Placental epithelial cell (primary cell): ENCODE results near the gene LAMB1. TPM values are rescaled to one million over a fixed set of nuclear protein-coding genes. Genes with fewer than 3 reads are reported as not detected.

ENCODE experiments used
- small RNA-seq: library from RNA; depleted of rRNA; stranded (forward); fragments of <200 nt; gene quantifications from one replicate; pipeline ENCODE3, GENCODE V24; 2012
- total RNA-seq: library from RNA; depleted of rRNA; stranded (reverse); fragments of >200 nt; gene quantifications from 2 replicates; pipeline ENCODE4 v1.2.3, GENCODE V29; 2012

LAMB1 gene
- 302 and 670 TPM in 2 replicates for total RNA-seq

DNA sequence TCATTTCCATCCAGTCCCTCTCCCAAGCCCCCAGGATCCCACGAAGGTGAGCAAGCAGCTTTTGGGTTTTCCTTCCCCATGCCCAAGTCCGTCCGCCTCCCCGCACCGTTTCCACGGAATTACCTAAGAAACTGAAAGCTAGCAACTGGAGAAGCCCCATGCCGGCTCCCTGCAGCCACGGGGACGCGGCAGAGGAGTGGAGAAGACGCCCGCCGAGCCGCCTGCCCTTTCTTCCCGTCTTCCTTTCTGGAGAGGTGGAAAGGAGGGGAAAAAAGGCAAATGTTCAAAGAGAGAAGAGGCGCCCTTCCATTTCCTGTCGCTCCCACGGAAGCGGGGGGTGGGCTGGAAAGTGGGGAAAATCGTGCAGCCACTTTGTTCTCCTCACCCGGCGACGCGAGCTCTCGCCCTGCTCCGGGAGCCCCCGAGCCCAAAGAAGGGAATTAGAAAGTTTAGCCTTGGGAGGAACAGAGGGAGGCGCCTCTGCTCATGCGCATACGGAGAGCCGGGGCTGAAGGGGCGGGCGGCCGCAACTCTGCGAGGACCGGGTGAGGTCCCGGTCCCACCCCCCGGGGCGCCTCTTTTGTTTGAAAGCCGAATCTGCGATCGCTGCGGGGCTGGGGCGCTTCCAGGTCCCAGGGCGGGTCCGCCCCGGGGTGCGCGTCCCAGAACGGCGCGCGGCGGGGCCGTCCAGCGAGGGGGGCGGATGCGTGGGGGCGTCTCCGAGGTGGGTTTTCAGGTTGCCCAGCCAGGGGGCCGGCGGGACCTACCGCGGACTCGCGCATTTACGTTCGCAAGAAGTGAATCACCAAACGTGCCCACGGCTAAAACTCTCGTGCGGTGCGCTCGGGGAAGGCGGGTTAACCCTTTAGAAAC lies at the start of gene LAMB1:
Gene LAMB1, minus strand, starts transcription at position 436 of the 873 bp plus-strand sequence. Its CDS starts 276 bp downstream, at position 160.

DNA sequence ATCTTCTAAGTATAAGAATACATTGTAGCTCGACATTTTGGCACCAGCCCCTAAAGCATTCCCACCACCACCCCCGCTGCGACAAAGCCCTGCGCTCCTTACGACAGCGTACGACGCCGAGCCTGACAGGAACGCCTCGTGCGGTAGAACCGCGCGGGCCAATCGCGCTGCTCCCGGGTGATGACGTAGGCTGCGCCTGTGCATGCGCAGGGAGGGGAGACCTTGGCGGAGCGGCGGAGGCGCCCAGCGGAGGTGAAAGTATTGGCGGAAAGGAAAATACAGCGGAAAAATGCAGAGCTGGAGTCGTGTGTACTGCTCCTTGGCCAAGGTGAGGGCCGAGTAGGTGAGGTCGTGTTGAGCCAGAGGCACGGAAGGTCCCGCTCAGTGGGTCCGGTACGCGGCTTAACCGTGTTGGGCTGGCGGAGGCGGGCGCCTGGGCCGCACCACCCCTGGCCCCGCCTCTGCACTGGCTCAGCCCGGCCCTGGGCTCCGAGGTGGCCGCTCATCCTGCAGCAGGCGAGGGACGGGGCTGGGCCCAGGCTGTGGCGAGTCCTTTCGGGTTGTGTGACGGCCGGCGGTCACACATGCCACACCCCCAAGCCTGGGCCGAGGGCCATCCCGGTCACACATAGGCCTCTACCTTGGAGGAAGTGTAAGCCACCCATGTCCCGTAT lies 111.9 kb downstream of the LAMB1 start, which contains the start of gene DLD:
Gene DLD, plus strand, starts transcription at position 222 of the 674 bp plus-strand sequence. Its CDS starts 68 bp downstream, at position 290.

Small RNA genes within 50 kb of the gene (small RNA-seq; reads per million reads assigned to genes)
- 0.23 reads per million for gene RF00012

Other genes with a start within 250 kb of the LAMB1 start
- 0.11 TPM in 1 of 2 replicates, not detected in the other for gene SLC26A3, start 199.9 kb downstream of the LAMB1 start, total RNA-seq
- gene DLD, start 112.0 kb downstream of the LAMB1 start, total RNA-seq: 64.4 and 69.8 TPM in 2 replicates
- under 0.01 TPM in 1 of 2 replicates, not detected in the other for gene LAMB4, start 127.2 kb upstream of the LAMB1 start, total RNA-seq